Measurements from ENCODE around the gene BAMBI.
"Not testable (repeated sequence)": the region's sequence is repeated elsewhere in the genome, so short reads cannot be mapped to it uniquely, and the experiment has no call there.

The BAMBI gene

DNA sequence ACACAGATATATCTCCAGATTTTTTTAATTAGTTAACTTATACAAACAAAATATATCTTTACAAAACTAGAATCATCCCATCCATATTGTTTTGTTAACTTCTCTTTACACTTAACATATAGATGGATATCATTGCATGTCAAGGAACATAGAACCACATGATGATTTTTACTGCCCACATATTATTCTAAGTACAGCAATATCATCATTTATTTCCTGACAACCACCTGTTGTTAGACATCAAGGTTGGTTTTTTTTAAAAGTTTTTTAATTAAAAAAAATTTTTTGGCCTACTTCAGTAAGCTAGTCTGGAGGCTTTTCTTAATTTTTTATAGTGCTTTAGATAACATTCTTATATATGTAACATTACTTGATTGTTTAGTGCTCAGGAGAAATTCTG, 38.9 kb upstream of the BAMBI start:
- no peak for DNase-seq (ENCODE audit: insufficient read length, low spot score)
- TF ChIP-seq, protein P1, sequence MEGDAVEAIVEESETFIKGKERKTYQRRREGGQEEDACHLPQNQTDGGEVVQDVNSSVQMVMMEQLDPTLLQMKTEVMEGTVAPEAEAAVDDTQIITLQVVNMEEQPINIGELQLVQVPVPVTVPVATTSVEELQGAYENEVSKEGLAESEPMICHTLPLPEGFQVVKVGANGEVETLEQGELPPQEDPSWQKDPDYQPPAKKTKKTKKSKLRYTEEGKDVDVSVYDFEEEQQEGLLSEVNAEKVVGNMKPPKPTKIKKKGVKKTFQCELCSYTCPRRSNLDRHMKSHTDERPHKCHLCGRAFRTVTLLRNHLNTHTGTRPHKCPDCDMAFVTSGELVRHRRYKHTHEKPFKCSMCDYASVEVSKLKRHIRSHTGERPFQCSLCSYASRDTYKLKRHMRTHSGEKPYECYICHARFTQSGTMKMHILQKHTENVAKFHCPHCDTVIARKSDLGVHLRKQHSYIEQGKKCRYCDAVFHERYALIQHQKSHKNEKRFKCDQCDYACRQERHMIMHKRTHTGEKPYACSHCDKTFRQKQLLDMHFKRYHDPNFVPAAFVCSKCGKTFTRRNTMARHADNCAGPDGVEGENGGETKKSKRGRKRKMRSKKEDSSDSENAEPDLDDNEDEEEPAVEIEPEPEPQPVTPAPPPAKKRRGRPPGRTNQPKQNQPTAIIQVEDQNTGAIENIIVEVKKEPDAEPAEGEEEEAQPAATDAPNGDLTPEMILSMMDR (IDR thresholded peaks at IDR 0.05; ENCODE audit: insufficient read depth, missing control alignments), result no peak
- no peak for FAIRE-seq

DNA sequence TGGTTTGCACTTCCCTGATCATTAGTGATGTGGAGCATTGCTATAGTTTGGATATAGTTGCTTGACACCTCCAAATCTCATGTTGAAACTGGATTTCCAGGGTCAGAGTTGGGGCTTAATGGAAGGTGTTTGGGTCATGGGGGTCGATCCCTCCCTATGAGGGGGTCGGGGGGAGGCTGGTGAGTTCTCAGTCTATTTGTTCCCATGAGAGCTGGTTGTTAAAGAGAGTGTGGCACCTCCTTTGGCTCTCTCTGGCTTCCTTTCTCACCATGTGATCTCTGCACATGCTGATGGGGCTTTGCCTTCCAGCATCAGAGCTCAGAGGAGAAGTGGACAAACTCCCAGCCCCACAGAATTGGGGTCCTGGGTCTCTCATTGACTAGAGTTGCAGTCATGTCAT, 36.8 kb upstream of the BAMBI start:
- DNase-seq (ENCODE audit: insufficient read length, low spot score) (no peak), FAIRE-seq (no peak)
- TF ChIP-seq, protein P1 (IDR thresholded peaks at IDR 0.05; ENCODE audit: insufficient read depth, missing control alignments), result no peak

DNA sequence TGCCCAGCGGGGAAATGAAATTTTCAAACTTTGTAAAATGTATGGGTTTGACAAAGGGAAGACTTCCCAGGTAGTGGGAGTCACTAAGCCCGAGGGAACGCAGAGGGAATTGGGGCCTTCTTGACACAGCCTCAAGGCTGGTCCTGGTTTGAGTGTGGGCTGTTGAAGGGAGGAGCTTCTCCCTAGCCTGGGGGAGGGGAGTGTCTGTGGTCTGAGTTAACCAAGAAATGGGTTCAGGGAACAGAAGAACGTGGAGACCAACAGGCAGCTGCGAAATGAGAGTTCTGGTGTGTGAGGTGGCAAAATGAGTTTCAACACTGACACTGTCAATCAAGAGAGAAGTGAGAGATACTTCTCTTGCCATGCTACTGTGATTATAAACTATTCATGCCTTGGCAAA, 32.7 kb upstream of the BAMBI start:
- no peak for FAIRE-seq
- TF ChIP-seq, protein P1 (IDR thresholded peaks at IDR 0.05; ENCODE audit: insufficient read depth, missing control alignments), result no peak

DNA sequence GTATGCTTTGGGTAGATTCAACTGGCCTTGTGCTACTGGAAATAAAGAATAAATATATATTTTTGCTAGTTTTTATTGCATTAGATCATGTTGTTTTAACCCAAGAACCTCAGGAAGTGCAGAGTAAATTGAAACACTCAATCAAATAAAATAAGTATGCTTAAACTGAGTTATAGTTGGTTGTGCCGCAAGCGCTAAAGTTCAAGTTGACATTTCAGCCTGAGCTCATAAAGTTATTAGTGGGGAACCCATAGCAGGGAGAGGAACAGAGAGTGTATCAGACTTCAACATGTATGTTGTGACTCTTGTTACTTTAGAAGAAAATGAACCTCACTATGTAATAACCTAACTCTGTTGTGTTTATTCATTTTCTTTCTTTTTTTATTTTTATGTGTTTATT, 25.2 kb upstream of the BAMBI start:
- FAIRE-seq, result no peak
- TF ChIP-seq, protein P1 (IDR thresholded peaks at IDR 0.05; ENCODE audit: insufficient read depth, missing control alignments), result no peak
- DNase-seq (ENCODE audit: insufficient read length, low spot score), result no peak

More for the DNA sequence above, 32.7 kb upstream of the BAMBI start:
- no peak for DNase-seq (ENCODE audit: insufficient read length, low spot score)

DNA sequence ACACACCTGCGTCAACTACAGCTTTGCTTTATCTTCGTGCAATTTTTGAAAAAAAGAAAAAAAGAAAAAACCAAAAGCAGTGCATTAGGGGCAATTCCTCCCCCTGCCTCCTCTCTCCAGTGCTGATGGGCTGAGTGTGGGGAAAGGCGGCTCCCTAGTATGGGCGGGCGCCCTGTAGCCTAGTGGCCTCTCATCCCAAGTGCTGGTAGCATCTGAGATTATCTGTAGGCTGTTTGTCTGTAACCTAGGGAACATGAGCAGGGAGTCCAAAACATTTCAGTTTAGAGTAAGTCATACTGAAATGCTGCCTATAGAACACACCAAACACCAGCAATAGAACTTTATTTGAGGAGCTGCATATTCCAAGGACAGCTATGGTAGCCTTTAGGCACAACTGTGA, 24.6 kb upstream of the BAMBI start:
- TF ChIP-seq, protein P1 (IDR thresholded peaks at IDR 0.05; ENCODE audit: insufficient read depth, missing control alignments), result no peak
- FAIRE-seq, result no peak

DNA sequence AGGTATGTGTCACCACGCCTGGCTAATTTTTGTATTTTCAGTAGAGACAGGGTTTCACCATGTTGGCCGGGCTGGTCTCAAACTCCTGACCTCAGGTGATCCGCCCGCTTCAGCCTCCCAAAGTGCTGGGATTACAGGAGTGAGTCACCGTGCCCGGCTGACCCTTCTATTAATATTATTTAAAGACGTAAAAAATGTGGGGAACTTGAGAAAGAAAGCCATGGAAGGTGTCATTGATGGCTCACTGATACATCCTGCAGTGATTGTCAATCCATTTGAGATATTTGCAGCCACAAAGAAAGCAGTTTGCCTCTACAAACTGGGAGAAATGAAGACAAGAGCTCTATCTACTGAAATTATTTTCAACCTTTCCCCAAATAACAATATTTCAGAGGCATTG, 18.5 kb upstream of the BAMBI start:
- not testable (repeated sequence) for DNase-seq (ENCODE audit: insufficient read length, low spot score); FAIRE-seq

More for the DNA sequence above, 24.6 kb upstream of the BAMBI start:
- DNase-seq (ENCODE audit: insufficient read length, low spot score), result no peak

DNA sequence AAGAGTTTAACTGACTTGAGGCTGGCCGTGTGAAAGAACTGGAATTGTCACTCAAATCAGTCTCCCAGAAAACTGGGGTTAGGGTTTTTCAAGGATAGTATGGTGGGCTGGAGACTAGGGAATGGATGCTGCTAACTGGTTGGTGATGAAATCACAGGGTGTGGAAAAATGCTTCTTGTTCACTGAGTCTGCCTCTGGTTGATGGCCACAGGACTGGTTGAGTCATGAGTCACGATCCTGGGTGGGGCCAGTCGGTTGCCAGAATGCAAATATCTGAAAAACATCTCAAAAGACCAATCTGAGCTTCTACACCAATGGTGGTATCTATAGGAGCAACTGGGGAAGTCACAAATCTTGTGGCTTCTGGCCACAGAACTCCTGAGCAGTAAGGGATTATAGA, 16.3 kb upstream of the BAMBI start:
- no peak for DNase-seq (ENCODE audit: insufficient read length, low spot score)

More for the DNA sequence above, 16.3 kb upstream of the BAMBI start:
- no peak for FAIRE-seq
- TF ChIP-seq, protein P1 (IDR thresholded peaks at IDR 0.05; ENCODE audit: insufficient read depth, missing control alignments), result no peak
